Measurements from ENCODE around the gene PCA3. TPM values are rescaled to one million over a fixed set of nuclear protein-coding genes. Genes with fewer than 3 reads are reported as not detected.

The PCA3 gene
- total and polyA plus RNA-seq, 2 of the 8 experiments (the other 6 are each of a cell fraction or from before 2014, with no cell fraction given): not detected

GRCh38 chr9:76785501-76785900 is 21.3 kb downstream of the PCA3 start (continued):
- TF ChIP-seq CHD7 (IDR thresholded peaks at IDR 0.05; ENCODE audit: insufficient replicate concordance, low read length) (no peak), HDAC6 (IDR thresholded peaks at IDR 0.05; ENCODE audit: low read depth, low read length) (no peak), CTBP2 (IDR thresholded peaks at IDR 0.05; ENCODE audit: borderline replicate concordance, insufficient read depth, insufficient read length, low read length) (no peak), RXRA (IDR thresholded peaks at IDR 0.05; ENCODE audit: insufficient read depth, low read depth, low read length) (no peak), NRF1 (IDR thresholded peaks at IDR 0.05; ENCODE audit: low read depth, low read length) (no peak), KDM1A (IDR thresholded peaks at IDR 0.05; ENCODE audit: borderline replicate concordance, low read length) (no peak), POLR2A (IDR thresholded peaks at IDR 0.05; ENCODE audit: control extremely low read depth in 1 of 2, low read depth in 2 of 2, low read length in 2 of 2) (no peak)

Data from H1 (cell line).